ENCODE measurements around the gene INF2.

INF2 gene

DNA sequence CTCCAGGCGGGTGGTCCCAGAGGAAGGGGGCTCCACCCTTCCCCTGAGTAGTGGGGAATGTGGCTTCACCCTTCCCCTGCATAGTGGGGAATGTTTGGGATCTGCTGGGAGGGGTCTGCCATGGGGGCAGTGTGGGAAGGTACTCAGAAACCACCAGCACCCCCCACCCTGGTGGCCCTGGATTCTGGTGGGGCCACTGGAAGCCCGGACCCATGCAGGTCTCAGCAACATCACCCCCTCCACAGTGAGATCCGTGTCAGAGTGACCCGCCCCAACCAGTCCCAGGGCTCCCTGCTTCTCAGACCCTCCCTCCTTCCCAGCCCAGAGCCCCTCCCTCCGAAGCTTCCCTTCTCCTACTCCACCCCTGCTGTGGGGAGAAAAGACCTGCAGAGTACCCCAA lies 30.3 kb upstream of the INF2 start:
- TF ChIP-seq EP300 (IDR thresholded peaks at IDR 0.05; ENCODE audit: borderline replicate concordance): no peak

DNA sequence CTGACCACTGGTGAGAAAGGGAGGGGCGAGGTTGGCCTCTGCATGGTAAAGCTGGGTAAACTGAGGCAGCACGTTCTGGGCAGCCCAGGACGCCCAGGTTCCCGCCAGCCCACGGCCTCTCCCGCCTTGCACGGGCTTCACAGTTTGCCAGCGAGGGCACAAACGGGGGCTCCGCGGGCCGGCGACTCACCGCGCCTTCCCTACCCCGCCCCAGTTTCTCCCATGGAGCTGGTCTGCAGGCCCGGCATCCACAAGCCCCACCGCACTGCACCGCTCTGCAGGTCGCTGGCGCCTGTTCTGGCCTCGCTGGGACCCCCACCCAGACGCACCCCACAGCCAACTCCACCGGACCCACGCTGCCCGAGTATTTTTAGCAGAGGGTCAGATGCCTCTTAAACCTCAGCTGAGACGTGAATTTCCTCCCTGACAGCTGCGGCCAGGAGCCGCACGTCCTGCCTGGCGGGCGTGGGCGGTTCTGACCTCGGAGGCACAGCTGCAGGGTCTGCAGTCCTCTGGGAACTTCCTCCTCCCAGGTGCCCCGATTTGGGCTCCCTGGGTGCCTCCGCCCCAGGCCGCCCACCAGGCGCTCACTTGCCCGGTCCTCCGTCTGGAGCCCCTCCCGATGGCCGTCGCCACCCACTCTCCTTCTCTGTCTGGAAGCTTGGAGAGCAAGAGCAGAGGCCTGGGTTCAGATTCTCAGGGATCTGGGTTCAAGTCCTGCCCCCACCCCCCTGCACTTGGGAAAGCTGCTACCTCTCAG lies 29.5 kb upstream of the INF2 start:
- TF ChIP-seq YY1 (IDR thresholded peaks at IDR 0.05; ENCODE audit: low read depth) (no peak), TCF12 (IDR thresholded peaks at IDR 0.05; ENCODE audit: low read depth) (no peak), CREB1 (IDR thresholded peaks at IDR 0.05; ENCODE audit: low read depth) (no peak), USF1 (IDR thresholded peaks at IDR 0.05) (no peak), RAD21 (IDR thresholded peaks at IDR 0.05; ENCODE audit: low read depth) (no peak), EGR1 (IDR thresholded peaks at IDR 0.05) (no peak), REST (IDR thresholded peaks at IDR 0.05; ENCODE audit: low read depth) (no peak), TEAD4 (IDR thresholded peaks at IDR 0.05) (no peak), ZBTB7A (IDR thresholded peaks at IDR 0.05; ENCODE audit: low read depth) (no peak), TAF1 (IDR thresholded peaks at IDR 0.05; ENCODE audit: low read depth) (no peak), FOXM1 (IDR thresholded peaks at IDR 0.05; ENCODE audit: borderline replicate concordance, low read depth) (no peak), NFIC (IDR thresholded peaks at IDR 0.05) (no peak), CEBPB (IDR thresholded peaks at IDR 0.05) (no peak), EP300 (IDR thresholded peaks at IDR 0.05; ENCODE audit: borderline replicate concordance) (no peak)
- TF ChIP-seq, protein P1, sequence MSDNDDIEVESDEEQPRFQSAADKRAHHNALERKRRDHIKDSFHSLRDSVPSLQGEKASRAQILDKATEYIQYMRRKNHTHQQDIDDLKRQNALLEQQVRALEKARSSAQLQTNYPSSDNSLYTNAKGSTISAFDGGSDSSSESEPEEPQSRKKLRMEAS (IDR thresholded peaks at IDR 0.05): no peak

GRCh38 chr14:104660597-104660996 lies 28.8 kb upstream of the INF2 start:
- TF ChIP-seq TEAD4 (IDR thresholded peaks at IDR 0.05) (no peak), EGR1 (IDR thresholded peaks at IDR 0.05) (no peak), REST (IDR thresholded peaks at IDR 0.05; ENCODE audit: low read depth) (no peak), ZBTB7A (IDR thresholded peaks at IDR 0.05; ENCODE audit: low read depth) (no peak), TCF12 (IDR thresholded peaks at IDR 0.05; ENCODE audit: low read depth) (no peak)

DNA sequence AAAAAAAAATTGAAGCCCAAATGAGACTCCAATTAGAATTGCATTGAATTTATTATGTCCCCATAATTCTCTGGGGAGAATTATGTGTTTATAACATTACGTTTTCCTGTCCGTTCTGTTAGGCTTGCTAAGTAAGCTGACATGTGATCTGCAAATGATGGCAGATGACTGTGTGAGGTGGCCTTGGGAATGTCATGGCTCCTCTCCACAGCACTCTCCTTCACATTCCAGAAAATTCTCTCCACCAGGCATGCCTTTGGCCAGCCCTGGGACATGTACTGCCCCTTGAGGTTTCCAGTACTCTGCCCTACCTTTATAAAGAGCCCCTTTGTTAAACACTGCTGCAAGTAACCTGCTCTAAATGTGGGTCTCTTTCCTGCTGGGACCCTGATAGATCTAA lies 28.3 kb upstream of the INF2 start:
- TF ChIP-seq YY1 (IDR thresholded peaks at IDR 0.05; ENCODE audit: low read depth): no peak
- no peak for TF ChIP-seq FOXM1 (IDR thresholded peaks at IDR 0.05; ENCODE audit: borderline replicate concordance, low read depth)
- TF ChIP-seq TAF1 (IDR thresholded peaks at IDR 0.05; ENCODE audit: low read depth): no peak

DNA sequence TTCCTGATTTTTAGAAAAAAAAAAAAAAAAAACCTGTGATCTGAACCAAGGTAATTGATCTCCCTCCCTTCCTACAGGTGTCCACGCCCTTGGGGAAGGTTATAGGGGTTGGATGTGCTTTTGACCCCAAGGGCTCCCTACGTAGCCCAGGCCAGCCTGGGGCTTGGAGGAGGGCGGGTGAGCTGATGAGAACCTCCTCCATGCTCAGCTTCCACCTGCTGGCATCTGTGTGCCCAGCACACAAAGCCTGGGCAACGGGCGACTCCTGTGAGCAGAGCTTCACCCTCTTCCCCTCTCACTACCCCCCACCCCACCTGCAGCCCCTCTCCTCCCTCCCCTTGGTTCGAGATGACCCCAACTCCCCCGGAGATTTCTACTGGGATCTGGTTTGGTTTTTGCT lies 25.3 kb upstream of the INF2 start:
- TF ChIP-seq EP300 (IDR thresholded peaks at IDR 0.05; ENCODE audit: borderline replicate concordance) (no peak), TEAD4 (IDR thresholded peaks at IDR 0.05) (no peak), CEBPB (IDR thresholded peaks at IDR 0.05) (no peak), TAF1 (IDR thresholded peaks at IDR 0.05; ENCODE audit: low read depth) (no peak), USF1 (IDR thresholded peaks at IDR 0.05) (no peak), FOXM1 (IDR thresholded peaks at IDR 0.05; ENCODE audit: borderline replicate concordance, low read depth) (no peak), CREB1 (IDR thresholded peaks at IDR 0.05; ENCODE audit: low read depth) (no peak), REST (IDR thresholded peaks at IDR 0.05; ENCODE audit: low read depth) (no peak), ZBTB7A (IDR thresholded peaks at IDR 0.05; ENCODE audit: low read depth) (no peak)

Measured in Ishikawa (cell line).